ENCODE results near the gene ARHGEF26.

Gene ARHGEF26

GRCh38 chr3:154254527-154254926 lies 133.3 kb downstream of the ARHGEF26 start:
- no peak for DNase-seq

GRCh38 chr3:154273381-154273780 lies 152.2 kb downstream of the ARHGEF26 start:
- DNase-seq: no peak

GRCh38 chr3:154274348-154274747 lies 153.2 kb downstream of the ARHGEF26 start:
- DNase-seq: no peak

GRCh38 chr3:154275292-154275691 lies 154.1 kb downstream of the ARHGEF26 start:
- DNase-seq: no peak

GRCh38 chr3:154275965-154276364 lies 154.8 kb downstream of the ARHGEF26 start:
- no peak for DNase-seq

GRCh38 chr3:154280161-154280560 lies 159.0 kb downstream of the ARHGEF26 start:
- no peak for DNase-seq

- peak; percentile 39 to 52 for DNase-seq
Measured at GRCh38 chr3:154285221-154285620, 164.0 kb downstream of the ARHGEF26 start.

- no peak for DNase-seq
Measured at GRCh38 chr3:154290187-154290586, 169.0 kb downstream of the ARHGEF26 start.

GRCh38 chr3:154294016-154294415 lies 172.8 kb downstream of the ARHGEF26 start:
- DNase-seq: no peak

- no peak for DNase-seq
Measured at GRCh38 chr3:154301561-154301960, 180.4 kb downstream of the ARHGEF26 start.

GRCh38 chr3:154304116-154304786 lies 183.1 kb downstream of the ARHGEF26 start:
- DNase-seq: no peak

GRCh38 chr3:154304936-154305335 lies 183.7 kb downstream of the ARHGEF26 start:
- DNase-seq: no peak

GRCh38 chr3:154307363-154307762 lies 186.2 kb downstream of the ARHGEF26 start:
- no peak for DNase-seq

All from inflammatory macrophage (primary cell).